K562 (cell line): ENCODE results near the gene POLL. TPM values are rescaled to one million over a fixed set of nuclear protein-coding genes. Genes with fewer than 3 reads are reported as not detected.

Source experiments
- ATAC-seq: fragments of 200-7000 bp; cut with Tn5 transposase; 3 replicates; pipeline ENCODE4 v1.9.1; 2020; ENCODE audit warnings: moderate library complexity
- BruUV-seq: library from RNA; stranded (reverse); fragments of 400-500 nt; replicated peaks from 2 replicates; lab custom pipeline; 2021; lab: Mats Ljungman, UMichigan
- CTCF ChIA-PET: fragments of 300-600 bp; formaldehyde crosslinking; extraction: SDS; loops from one replicate; lab custom pipeline; 2021; ENCODE audit warnings: low intra/inter-chr PET ratio; lab: Yijun Ruan, JAX
- POLR2A ChIA-PET: fragments of 300-600, 350-650 bp; sonication (Branson Sonifier 250); formaldehyde crosslinking; extraction: SDS; loops from one replicate; lab custom pipeline; 2021; ENCODE audit warnings: antibody characterized with exemption, inconsistent platforms; lab: Yijun Ruan, JAX
- DNase-seq, 4 experiments: peaks; one replicate each; pipeline versions ENCODE4 v3.0.0 to v3.0.0-alpha.2; 2011 to 2018; ENCODE audit warnings: low spot score in 3 of 4, mixed read lengths in 3 of 4; ENCODE audit errors: extremely low read depth in 1 of 4
- FAIRE-seq: peaks from 2 replicates; lab custom pipeline; 2011; peaks lifted over from hg19 to GRCh38; lab: Jason Lieb, UNC
- H2AFZ ChIP-seq: 2 replicates; pipeline ENCODE4 v1.6.0; 2011; ENCODE audit warnings: low read depth, low read length, control low read depth, inconsistent platforms
- H3K27ac ChIP-seq: fragments of 200-600 bp; 3 replicates; pipeline ENCODE4 v1.8.0; 2011; ENCODE audit warnings: low read depth, mild to moderate bottlenecking, control low read depth, inconsistent platforms, low read length, moderate library complexity, mixed read lengths; ENCODE audit errors: extremely low read depth
- H3K27me3 ChIP-seq, 2 experiments: fragments of 300-600 bp in 1 of 2; 2 replicates in 1 of 2; 3 replicates in 1 of 2; pipeline versions ENCODE4 v1.6.0 to v1.8.0; 2011; ENCODE audit warnings: inconsistent platforms in 2 of 2, low read length in 2 of 2, mild to moderate bottlenecking in 1 of 2, mixed read lengths in 1 of 2, moderate library complexity in 1 of 2; ENCODE audit not compliant: control insufficient read depth in 2 of 2, insufficient read depth in 2 of 2
- H3K36me3 ChIP-seq: fragments of 300-600 bp; 3 replicates; pipeline ENCODE4 v1.8.0; 2011; ENCODE audit warnings: mild to moderate bottlenecking, low read length, inconsistent platforms; ENCODE audit not compliant: control insufficient read depth, insufficient read depth
- H3K4me1 ChIP-seq, 2 experiments: fragments of 200-600 bp in 1 of 2; replicated peaks in 1 of 2; 2 replicates in 1 of 2; 3 replicates in 1 of 2; pipeline versions ENCODE4 v1.5.1 to v1.8.0; 2011; ENCODE audit warnings: inconsistent platforms in 2 of 2, low read length in 2 of 2, mild to moderate bottlenecking in 1 of 2, mixed read lengths in 1 of 2, moderate library complexity in 1 of 2; ENCODE audit not compliant: control insufficient read depth in 2 of 2, insufficient read depth in 2 of 2
- H3K4me2 ChIP-seq: 2 replicates; pipeline ENCODE4 v1.6.1; 2011; ENCODE audit warnings: low read length, control low read depth, inconsistent platforms, mixed read lengths; ENCODE audit not compliant: insufficient read depth
- H3K4me3 ChIP-seq: fragments of 200-600 bp; sonication (generic), shearing (Covaris generic); 2 replicates; pipeline ENCODE4 v1.5.1; 2016; ENCODE audit warnings: control low read depth, inconsistent platforms
- H3K79me2 ChIP-seq: fragments of 200-600 bp; 3 replicates; pipeline ENCODE4 v1.8.0; 2011; ENCODE audit warnings: low read length, inconsistent platforms; ENCODE audit not compliant: control insufficient read depth, insufficient read depth
- H3K9ac ChIP-seq, 2 experiments: 2 replicates each; pipeline versions ENCODE4 v1.6.0 to v1.6.1; 2011; ENCODE audit warnings: low read depth in 2 of 2, low read length in 2 of 2, control low read depth in 1 of 2, inconsistent platforms in 1 of 2, mild to moderate bottlenecking in 1 of 2, mixed read lengths in 1 of 2; ENCODE audit not compliant: insufficient read depth in 1 of 2
- H3K9me1 ChIP-seq: one replicate; pipeline ENCODE4 v1.6.0; 2011; ENCODE audit warnings: inconsistent platforms, mild to moderate bottlenecking, low read length, moderate library complexity; ENCODE audit not compliant: control insufficient read depth, insufficient read depth
- H3K9me3 ChIP-seq: replicated peaks from 2 replicates; pipeline ENCODE4 v1.5.1; 2011; ENCODE audit warnings: low read depth, low read length, inconsistent platforms; ENCODE audit not compliant: control insufficient read depth, insufficient read depth
- H4K20me1 ChIP-seq: replicated peaks from 2 replicates; pipeline ENCODE4 v1.6.1; 2011; ENCODE audit warnings: low read length, inconsistent platforms, mixed read lengths; ENCODE audit not compliant: control insufficient read depth, insufficient read depth
- BCOR ChIP-seq: fragments of 450-650 bp; IDR thresholded peaks from 2 replicates; pipeline ENCODE4 v1.6.1; 2016
- MEF2D ChIP-seq: conservative IDR thresholded peaks from 2 replicates; pipeline ENCODE4 v1.6.1; 2016; ENCODE audit warnings: low read depth, missing genetic modification characterization, missing compliant biosample characterization
- SIN3A ChIP-seq, 2 experiments: fragments of 150-350 bp in 1 of 2; IDR thresholded peaks; 2 replicates each; pipeline ENCODE4 v1.6.1; 2011 to 2016; ENCODE audit warnings: borderline replicate concordance in 2 of 2, low read depth in 2 of 2, low read length in 2 of 2, mild to moderate bottlenecking in 2 of 2, moderate library complexity in 2 of 2; ENCODE audit not compliant: control insufficient read depth in 1 of 2
- ZEB2 ChIP-seq: fragments of 450-650 bp; IDR thresholded peaks from 2 replicates; pipeline ENCODE4 v1.6.1; 2016
- ZFP36 ChIP-seq: fragments of 150-350 bp; IDR thresholded peaks from 2 replicates; pipeline ENCODE4 v1.6.1; 2018; ENCODE audit warnings: low read length, low read depth; ENCODE audit not compliant: partially characterized antibody
- WGBS: fragments of 100-300 bp; shearing (Covaris generic); methylation state at CpG from one replicate; pipeline ENCODE4 v1.1.6; 2016; ENCODE audit warnings: low coverage, mixed read lengths; ENCODE audit not compliant: insufficient coverage; ENCODE audit errors: missing lambda C conversion rate; 5-methylcytosine and 5-hydroxymethylcytosine counted together
- in situ Hi-C: fragments of 300-500 bp; cut with MboI; formaldehyde crosslinking; loops from 4 replicates; pipeline ENCODE4 v1.15.0; 2018; ENCODE audit warnings: inconsistent platforms, mixed read lengths
- intact Hi-C: fragments of 100-400 bp; cut with micrococcal nuclease; formaldehyde crosslinking; loops from 2 replicates; pipeline ENCODE4 v1.14.2; 2022
- polyA plus RNA-seq, 8 experiments: library from polyadenylated mRNA; depleted of rRNA in 4 of 8; stranded (reverse) in 5 of 8; unstranded in 3 of 8; fragments of >200 nt; fragmentation: Nextera tagmentation in 2 of 8; fragmentation: Illumina TruSeq in 1 of 8; extraction: Ambion mirVana in 2 of 8; extraction: Trizol in 1 of 8; gene quantifications; 2 replicates each; pipeline versions ENCODE4 v1.2.1 to v1.2.3, GENCODE V29; 2011 to 2014; ENCODE audit warnings: inconsistent platforms in 1 of 8, missing spikeins in 1 of 8
- total RNA-seq, 7 experiments: library from RNA; depleted of rRNA in 6 of 7; stranded (reverse); fragments of >200 nt in 6 of 7; fragmentation: Illumina TruSeq in 2 of 7; extraction: Trizol in 2 of 7; gene quantifications; 2 replicates each; pipeline versions ENCODE4 v1.2.1 to v1.2.3, GENCODE V29; 2011 to 2021; ENCODE audit warnings: low replicate concordance in 1 of 7
- TF ChIP-seq, protein P1 (sequence below), 3 experiments: fragments of 200-800 bp in 1 of 3; fragments of 250-450 bp in 1 of 3; fragments of 450-650 bp in 1 of 3; sonication (Bioruptor Pico) in 1 of 3; sonication (Bioruptor generic) in 1 of 3; formaldehyde crosslinking in 1 of 3; IDR thresholded peaks; 2 replicates each; pipeline versions ENCODE4 v1.6.1 to v1.8.0; 2016 to 2022; ENCODE audit warnings: mild to moderate bottlenecking in 2 of 3, missing genetic modification characterization in 2 of 3, missing compliant biosample characterization in 1 of 3, moderate library complexity in 1 of 3
- TF ChIP-seq, protein P2 (sequence below): fragments of 250-450 bp; sonication (Bioruptor Pico); IDR thresholded peaks from 2 replicates; pipeline ENCODE4 v1.5.0; 2021; ENCODE audit warnings: mild to moderate bottlenecking, borderline replicate concordance
- TF ChIP-seq, protein P3 (sequence below): sonication (generic); formaldehyde crosslinking; IDR thresholded peaks from 2 replicates; pipeline ENCODE4 v1.8.0; 2022; ENCODE audit warnings: missing genetic modification reagents, mild to moderate bottlenecking, moderate library complexity, borderline replicate concordance
- TF ChIP-seq, protein P4 (sequence below): fragments of 200-800 bp; sonication (Bioruptor generic); IDR thresholded peaks from 2 replicates; pipeline ENCODE4 v1.6.1; 2017; ENCODE audit warnings: missing genetic modification characterization, missing compliant biosample characterization

The POLL gene
- total and polyA plus RNA-seq, 9 of the 15 experiments (the other 6 are each of a cell fraction or from before 2014, with no cell fraction given), result 1.2 to 18.7 (median 10.9) TPM

DNA sequence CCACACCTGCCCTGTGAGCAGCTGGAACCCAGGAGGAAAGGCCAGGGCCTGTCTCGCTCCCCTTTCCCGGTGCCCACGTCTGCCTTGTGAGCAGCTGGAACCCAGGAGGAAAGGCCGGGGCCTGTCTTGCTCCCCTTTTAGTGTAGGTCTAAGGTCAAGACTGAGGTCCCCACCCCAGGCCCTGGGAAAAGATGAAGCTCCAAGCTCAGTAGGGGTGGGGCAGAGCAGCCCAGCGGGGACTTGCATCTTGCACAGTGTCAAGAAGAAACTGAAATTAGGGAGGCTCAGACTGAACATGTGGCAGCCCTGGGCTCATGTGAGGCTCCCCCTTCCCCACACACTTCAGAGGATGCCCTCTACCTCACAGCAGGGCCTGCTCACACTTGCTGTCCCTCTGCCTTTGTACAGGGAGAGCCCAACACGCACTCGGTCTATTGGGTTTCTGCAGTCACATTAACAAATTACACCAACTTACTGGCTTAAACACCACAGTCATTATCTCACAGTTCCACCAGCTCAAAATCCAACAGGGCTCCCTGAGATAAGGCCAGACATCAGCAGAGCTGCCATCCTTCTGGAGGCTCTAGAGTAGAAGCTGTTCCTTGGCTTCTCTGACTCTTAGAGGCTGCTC is 12.4 kb downstream of the POLL start (continued):
- TF ChIP-seq, protein P1, sequence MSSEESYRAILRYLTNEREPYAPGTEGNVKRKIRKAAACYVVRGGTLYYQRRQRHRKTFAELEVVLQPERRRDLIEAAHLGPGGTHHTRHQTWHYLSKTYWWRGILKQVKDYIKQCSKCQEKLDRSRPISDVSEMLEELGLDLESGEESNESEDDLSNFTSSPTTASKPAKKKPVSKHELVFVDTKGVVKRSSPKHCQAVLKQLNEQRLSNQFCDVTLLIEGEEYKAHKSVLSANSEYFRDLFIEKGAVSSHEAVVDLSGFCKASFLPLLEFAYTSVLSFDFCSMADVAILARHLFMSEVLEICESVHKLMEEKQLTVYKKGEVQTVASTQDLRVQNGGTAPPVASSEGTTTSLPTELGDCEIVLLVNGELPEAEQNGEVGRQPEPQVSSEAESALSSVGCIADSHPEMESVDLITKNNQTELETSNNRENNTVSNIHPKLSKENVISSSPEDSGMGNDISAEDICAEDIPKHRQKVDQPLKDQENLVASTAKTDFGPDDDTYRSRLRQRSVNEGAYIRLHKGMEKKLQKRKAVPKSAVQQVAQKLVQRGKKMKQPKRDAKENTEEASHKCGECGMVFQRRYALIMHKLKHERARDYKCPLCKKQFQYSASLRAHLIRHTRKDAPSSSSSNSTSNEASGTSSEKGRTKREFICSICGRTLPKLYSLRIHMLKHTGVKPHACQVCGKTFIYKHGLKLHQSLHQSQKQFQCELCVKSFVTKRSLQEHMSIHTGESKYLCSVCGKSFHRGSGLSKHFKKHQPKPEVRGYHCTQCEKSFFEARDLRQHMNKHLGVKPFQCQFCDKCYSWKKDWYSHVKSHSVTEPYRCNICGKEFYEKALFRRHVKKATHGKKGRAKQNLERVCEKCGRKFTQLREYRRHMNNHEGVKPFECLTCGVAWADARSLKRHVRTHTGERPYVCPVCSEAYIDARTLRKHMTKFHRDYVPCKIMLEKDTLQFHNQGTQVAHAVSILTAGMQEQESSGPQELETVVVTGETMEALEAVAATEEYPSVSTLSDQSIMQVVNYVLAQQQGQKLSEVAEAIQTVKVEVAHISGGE (CRISPR knock-in tag; IDR thresholded peaks at IDR 0.05), result peak in 1 of 3 experiments; percentile 64; a peak in 1 of 6 replicates
- TF ChIP-seq ZFP36 (no peak), BCOR (no peak)

DNA sequence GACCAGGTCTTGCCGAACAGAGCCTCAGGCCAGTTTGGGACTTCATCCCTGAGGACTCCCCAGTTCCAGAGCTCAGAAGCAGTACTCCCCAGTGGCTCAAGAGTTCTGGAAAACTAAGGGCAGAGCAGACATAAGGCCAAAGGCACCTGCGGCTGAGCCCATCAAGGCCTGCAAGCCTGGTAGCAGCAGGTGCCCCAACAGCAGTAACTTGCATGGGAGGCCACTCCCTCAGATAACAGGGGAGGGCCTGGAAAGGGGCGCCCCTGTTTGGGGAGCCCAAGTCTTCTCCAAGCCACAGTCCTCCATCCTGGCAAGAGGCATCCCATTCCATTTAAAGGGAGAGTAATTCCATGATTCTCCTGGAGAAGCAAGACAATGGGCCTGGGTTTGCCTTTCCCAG is 13.0 kb downstream of the POLL start:
- BruUV-seq, result no TSS peak
- Histone ChIP-seq H3K9ac (peak overlapping the region; percentile 15 to 30; a peak in 2 of 4 replicates), H3K9me3 (no peaks in the 10 kb centered on the region; the same call in 1 of the 2 replicates), H3K4me2 (peak overlapping the region; percentile 64), H3K4me1 (peaks cover 28 to 60% of the 10 kb centered on the region in 2 experiments), H3K27ac (peak overlapping the region; percentile 71; the same call in 2 of the 3 replicates), H3K79me2 (no peaks in the 10 kb centered on the region), H3K36me3 (peaks cover 18% of the 10 kb centered on the region; the same call in 1 of the 3 replicates), H3K27me3 (no peaks in the 10 kb centered on the region), H3K4me3 (no peak overlapping the region), H2AFZ (no peak overlapping the region), H3K9me1 (peaks cover 9% of the 10 kb centered on the region), H4K20me1 (no peaks in the 10 kb centered on the region; the same call in 1 of the 2 replicates)
- in situ Hi-C loops (no loop called here), intact Hi-C loops (loop anchor here (10.0 kb wide), 1 partner anchor 130 kb away; no protein-coding TSS in a partner anchor)
- 70% methylated on average over 3 of the region's 3 CpGs for WGBS
- ATAC-seq (no peak), FAIRE-seq (no peak), DNase-seq (no peak)
- POLR2A ChIA-PET, result interaction anchor here (1.2 kb wide), 1 partner anchor 220 kb away, joined by 3 read pairs; no protein-coding TSS in a partner anchor
- CTCF ChIA-PET, result interaction anchor here (1.1 kb wide), 1 partner anchor 362 kb away, joined by 3 read pairs; no protein-coding TSS in a partner anchor
- TF ChIP-seq, protein P2, sequence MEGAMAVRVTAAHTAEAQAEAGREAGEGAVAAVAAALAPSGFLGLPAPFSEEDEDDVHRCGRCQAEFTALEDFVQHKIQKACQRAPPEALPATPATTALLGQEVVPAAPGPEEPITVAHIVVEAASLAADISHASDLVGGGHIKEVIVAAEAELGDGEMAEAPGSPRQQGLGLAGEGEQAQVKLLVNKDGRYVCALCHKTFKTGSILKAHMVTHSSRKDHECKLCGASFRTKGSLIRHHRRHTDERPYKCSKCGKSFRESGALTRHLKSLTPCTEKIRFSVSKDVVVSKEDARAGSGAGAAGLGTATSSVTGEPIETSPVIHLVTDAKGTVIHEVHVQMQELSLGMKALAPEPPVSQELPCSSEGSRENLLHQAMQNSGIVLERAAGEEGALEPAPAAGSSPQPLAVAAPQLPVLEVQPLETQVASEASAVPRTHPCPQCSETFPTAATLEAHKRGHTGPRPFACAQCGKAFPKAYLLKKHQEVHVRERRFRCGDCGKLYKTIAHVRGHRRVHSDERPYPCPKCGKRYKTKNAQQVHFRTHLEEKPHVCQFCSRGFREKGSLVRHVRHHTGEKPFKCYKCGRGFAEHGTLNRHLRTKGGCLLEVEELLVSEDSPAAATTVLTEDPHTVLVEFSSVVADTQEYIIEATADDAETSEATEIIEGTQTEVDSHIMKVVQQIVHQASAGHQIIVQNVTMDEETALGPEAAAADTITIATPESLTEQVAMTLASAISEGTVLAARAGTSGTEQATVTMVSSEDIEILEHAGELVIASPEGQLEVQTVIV (CRISPR knock-in tag), result no peak
- TF ChIP-seq MEF2D (tag) (no peak), ZEB2 (no peak), SIN3A (IDR thresholded peaks at IDR 0.05; ENCODE audit: borderline replicate concordance in 2 of 2, control insufficient read depth in 1 of 2, low read depth in 2 of 2, low read length in 2 of 2) (no peak)
- TF ChIP-seq, protein P3, sequence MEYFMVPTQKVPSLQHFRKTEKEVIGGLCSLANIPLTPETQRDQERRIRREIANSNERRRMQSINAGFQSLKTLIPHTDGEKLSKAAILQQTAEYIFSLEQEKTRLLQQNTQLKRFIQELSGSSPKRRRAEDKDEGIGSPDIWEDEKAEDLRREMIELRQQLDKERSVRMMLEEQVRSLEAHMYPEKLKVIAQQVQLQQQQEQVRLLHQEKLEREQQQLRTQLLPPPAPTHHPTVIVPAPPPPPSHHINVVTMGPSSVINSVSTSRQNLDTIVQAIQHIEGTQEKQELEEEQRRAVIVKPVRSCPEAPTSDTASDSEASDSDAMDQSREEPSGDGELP (CRISPR knock-in tag), result peak; percentile 3; the same call in 1 of the 2 replicates
- TF ChIP-seq, protein P4, sequence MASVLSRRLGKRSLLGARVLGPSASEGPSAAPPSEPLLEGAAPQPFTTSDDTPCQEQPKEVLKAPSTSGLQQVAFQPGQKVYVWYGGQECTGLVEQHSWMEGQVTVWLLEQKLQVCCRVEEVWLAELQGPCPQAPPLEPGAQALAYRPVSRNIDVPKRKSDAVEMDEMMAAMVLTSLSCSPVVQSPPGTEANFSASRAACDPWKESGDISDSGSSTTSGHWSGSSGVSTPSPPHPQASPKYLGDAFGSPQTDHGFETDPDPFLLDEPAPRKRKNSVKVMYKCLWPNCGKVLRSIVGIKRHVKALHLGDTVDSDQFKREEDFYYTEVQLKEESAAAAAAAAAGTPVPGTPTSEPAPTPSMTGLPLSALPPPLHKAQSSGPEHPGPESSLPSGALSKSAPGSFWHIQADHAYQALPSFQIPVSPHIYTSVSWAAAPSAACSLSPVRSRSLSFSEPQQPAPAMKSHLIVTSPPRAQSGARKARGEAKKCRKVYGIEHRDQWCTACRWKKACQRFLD, result no peak
